Testis (tissue), 3 donors: Measurements from ENCODE around the gene MMP26. TPM values are rescaled to one million over a fixed set of nuclear protein-coding genes. Genes with fewer than 3 reads are reported as not detected.

Experiments used
- DNase-seq: peaks from one replicate; pipeline ENCODE4 v3.0.0-alpha.2; 2019
- H3K27ac ChIP-seq, 2 donors: fragments of 200-600 bp; sonication (generic); one replicate each; pipeline ENCODE4 v1.5.1; 2019
- H3K27me3 ChIP-seq: fragments of 200-600 bp; sonication (generic); one replicate; pipeline ENCODE4 v1.5.1; 2019
- H3K36me3 ChIP-seq: fragments of 200-600 bp; sonication (generic); one replicate; pipeline ENCODE4 v1.5.1; 2017; ENCODE audit warnings: low read depth; ENCODE audit errors: missing control alignments
- H3K4me1 ChIP-seq: fragments of 200-600 bp; sonication (generic); one replicate; pipeline ENCODE4 v1.5.1; 2019
- H3K4me3 ChIP-seq, 2 donors: fragments of 200-600 bp; sonication (generic); one replicate each; pipeline ENCODE4 v1.5.1; 2017 to 2019
- H3K9me3 ChIP-seq: fragments of 200-600 bp; sonication (generic); one replicate; pipeline ENCODE4 v1.5.1; 2017
- POLR2A ChIP-seq: fragments of 450-650 bp; IDR thresholded peaks from one replicate; pipeline ENCODE4 v1.6.1; 2017; ENCODE audit warnings: antibody characterized with exemption, mild to moderate bottlenecking, moderate library complexity
- WGBS, 2 donors: methylation state at CpG; one replicate each; pipeline ENCODE4 v1.1.5; 2018; 5-methylcytosine and 5-hydroxymethylcytosine counted together
- intact Hi-C: fragments of 100-400 bp; cut with DNase I; formaldehyde crosslinking; loops from one replicate; pipeline ENCODE4 v1.15.1; 2023; ENCODE audit warnings: low total_unique reads
- polyA plus RNA-seq: library from polyadenylated mRNA; stranded (reverse); fragments of 350-450 nt; fragmentation: Illumina TruSeq; extraction: RNeasy Lipid Tissue Mini Kit (QIAGEN cat#74804); gene quantifications from one replicate; pipeline ENCODE4 v1.2.3, GENCODE V29; 2014; ENCODE audit warnings: low read depth, low replicate concordance; ENCODE audit not compliant: insufficient read depth
- total RNA-seq, 2 donors: library from RNA; depleted of rRNA; stranded (reverse); fragments of >200 nt; gene quantifications; one replicate each; pipeline ENCODE4 v1.2.3, GENCODE V29; 2016
- TF ChIP-seq, protein P1 (sequence below), 3 experiments: fragments of 450-650 bp in 2 of 3; fragments of 200-600 bp in 1 of 3; sonication (generic) in 1 of 3; IDR thresholded peaks; one replicate each; pipeline ENCODE4 v1.5.1; 2016 to 2019; ENCODE audit warnings: antibody characterized with exemption in 3 of 3, mild to moderate bottlenecking in 2 of 3, moderate library complexity in 1 of 3

MMP26 gene
- total and polyA plus RNA-seq, 3 donors from 2014 or later: 0.55 to 1.1 TPM; not detected in 1

DNA sequence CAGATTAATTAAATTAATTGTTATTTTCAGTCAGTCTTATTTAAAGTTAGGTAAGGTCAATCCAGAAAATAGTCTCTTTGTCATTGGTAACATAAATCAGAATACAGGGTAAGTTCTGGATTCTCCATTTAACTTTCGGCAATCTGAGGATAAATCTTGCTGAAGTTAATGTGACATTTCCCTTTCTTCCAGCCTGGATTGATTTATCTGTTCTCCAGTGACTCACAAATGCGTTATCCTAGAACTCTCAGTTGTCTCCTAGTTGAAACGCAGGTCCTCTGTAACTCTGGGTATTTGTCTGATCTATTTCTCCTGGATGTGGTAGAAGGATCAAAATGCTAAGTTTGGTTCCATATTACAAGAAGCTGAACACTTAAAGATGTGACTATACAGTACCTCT, 39.8 kb upstream of the MMP26 start:
- intact Hi-C loops: no loop called here
- 81 to 86% methylated on average over 3 of the region's 3 CpGs for WGBS, 2 donors

DNA sequence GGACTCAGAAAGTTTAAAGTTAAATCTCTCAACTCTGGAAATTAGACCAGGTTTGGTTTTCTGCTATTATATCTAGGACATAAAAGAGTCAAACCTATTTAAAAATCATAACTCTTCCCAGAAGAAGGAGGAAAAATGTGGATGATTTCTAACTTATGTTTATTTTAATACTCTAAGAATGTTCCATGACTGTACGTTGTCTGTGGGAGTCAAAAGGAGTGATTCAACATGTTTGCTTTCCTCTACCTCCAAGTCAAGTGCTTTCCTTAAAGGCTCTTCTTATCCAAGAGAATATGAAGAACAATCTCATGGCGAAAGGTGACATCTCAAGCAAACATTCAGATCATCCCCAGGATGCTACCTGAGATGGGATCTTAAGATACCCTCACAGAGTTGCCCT, 39.2 kb upstream of the MMP26 start:
- DNase-seq: no peak
- Histone ChIP-seq H3K36me3 (no peaks in the 10 kb centered on the region), H3K27me3 (no peaks in the 10 kb centered on the region), H3K27ac (no peak overlapping the region), H3K9me3 (no peaks in the 10 kb centered on the region), H3K4me3 (no peak overlapping the region), H3K4me1 (no peaks in the 10 kb centered on the region)
- 80 to 86% methylated on average over 2 of the region's 2 CpGs for WGBS, 2 donors
- intact Hi-C loops: no loop called here
- TF ChIP-seq, protein P1, sequence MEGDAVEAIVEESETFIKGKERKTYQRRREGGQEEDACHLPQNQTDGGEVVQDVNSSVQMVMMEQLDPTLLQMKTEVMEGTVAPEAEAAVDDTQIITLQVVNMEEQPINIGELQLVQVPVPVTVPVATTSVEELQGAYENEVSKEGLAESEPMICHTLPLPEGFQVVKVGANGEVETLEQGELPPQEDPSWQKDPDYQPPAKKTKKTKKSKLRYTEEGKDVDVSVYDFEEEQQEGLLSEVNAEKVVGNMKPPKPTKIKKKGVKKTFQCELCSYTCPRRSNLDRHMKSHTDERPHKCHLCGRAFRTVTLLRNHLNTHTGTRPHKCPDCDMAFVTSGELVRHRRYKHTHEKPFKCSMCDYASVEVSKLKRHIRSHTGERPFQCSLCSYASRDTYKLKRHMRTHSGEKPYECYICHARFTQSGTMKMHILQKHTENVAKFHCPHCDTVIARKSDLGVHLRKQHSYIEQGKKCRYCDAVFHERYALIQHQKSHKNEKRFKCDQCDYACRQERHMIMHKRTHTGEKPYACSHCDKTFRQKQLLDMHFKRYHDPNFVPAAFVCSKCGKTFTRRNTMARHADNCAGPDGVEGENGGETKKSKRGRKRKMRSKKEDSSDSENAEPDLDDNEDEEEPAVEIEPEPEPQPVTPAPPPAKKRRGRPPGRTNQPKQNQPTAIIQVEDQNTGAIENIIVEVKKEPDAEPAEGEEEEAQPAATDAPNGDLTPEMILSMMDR (IDR thresholded peaks at IDR 0.05): no peak
- TF ChIP-seq POLR2A: no peak

More for the DNA sequence above, 39.8 kb upstream of the MMP26 start:
- TF ChIP-seq POLR2A: no peak
- TF ChIP-seq, protein P1 (IDR thresholded peaks at IDR 0.05): no peak
- Histone ChIP-seq H3K27ac (no peak overlapping the region), H3K4me1 (no peaks in the 10 kb centered on the region), H3K9me3 (no peaks in the 10 kb centered on the region), H3K27me3 (no peaks in the 10 kb centered on the region), H3K36me3 (no peaks in the 10 kb centered on the region), H3K4me3 (no peak overlapping the region)
- no peak for DNase-seq

DNA sequence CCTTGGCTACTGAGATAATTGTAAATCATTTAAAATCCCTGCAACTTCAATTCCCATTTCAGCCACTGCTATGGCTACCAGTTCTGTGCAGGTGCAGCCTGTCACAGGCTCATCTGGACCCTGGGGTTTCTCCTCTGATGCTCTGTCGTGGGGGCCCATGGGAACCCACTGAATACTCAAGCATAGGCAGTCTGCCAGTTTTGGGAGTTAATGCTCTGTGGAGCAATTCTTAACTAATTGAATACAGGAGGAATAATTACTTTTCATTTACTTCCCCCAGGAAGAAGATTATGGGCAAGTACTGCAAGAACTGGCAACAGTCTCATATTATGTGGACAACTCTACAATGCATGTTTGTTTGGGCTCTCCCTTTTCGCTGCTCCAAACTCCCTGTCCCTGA, 32.8 kb upstream of the MMP26 start:
- Histone ChIP-seq H3K4me3 (no peak overlapping the region), H3K36me3 (no peaks in the 10 kb centered on the region), H3K4me1 (no peaks in the 10 kb centered on the region), H3K27ac (no peak overlapping the region), H3K9me3 (no peaks in the 10 kb centered on the region), H3K27me3 (no peaks in the 10 kb centered on the region)
- DNase-seq: no peak
- 47 to 81% methylated on average over 2 of the region's 2 CpGs for WGBS, 2 donors
- no peak for TF ChIP-seq POLR2A
- TF ChIP-seq, protein P1 (IDR thresholded peaks at IDR 0.05): no peak
- intact Hi-C loops: no loop called here

- no peaks in the 10 kb centered on the region for H3K27me3 ChIP-seq
- no peak overlapping the region for H3K4me3 ChIP-seq
- no peaks in the 10 kb centered on the region for H3K9me3 ChIP-seq
- no peak for TF ChIP-seq POLR2A
- TF ChIP-seq, protein P1 (IDR thresholded peaks at IDR 0.05): no peak
- DNase-seq: no peak
- H3K36me3 ChIP-seq: no peaks in the 10 kb centered on the region
- WGBS, 2 donors: 66 to 77% methylated on average over 3 of the region's 3 CpGs
- intact Hi-C loops: no loop called here
- no peaks in the 10 kb centered on the region for H3K4me1 ChIP-seq
- no peak overlapping the region for H3K27ac ChIP-seq
These were observed 32.1 kb upstream of the MMP26 start for GRCh38 chr11:4672470-4672869.

GRCh38 chr11:4673781-4674180, 30.8 kb upstream of the MMP26 start:
- intact Hi-C loops: no loop called here
- H3K27ac ChIP-seq: no peak overlapping the region
- WGBS, 2 donors: 64 to 77% methylated on average over 2 of the region's 2 CpGs
- TF ChIP-seq POLR2A: no peak
- TF ChIP-seq, protein P1 (IDR thresholded peaks at IDR 0.05): no peak
- no peaks in the 10 kb centered on the region for H3K36me3 ChIP-seq
- H3K27me3 ChIP-seq: no peaks in the 10 kb centered on the region
- no peak overlapping the region for H3K4me3 ChIP-seq
- no peaks in the 10 kb centered on the region for H3K4me1 ChIP-seq
- no peak for DNase-seq
- no peaks in the 10 kb centered on the region for H3K9me3 ChIP-seq
